Measurements from ENCODE around the gene LIPG.

- no peak for TF ChIP-seq CTCF (conservative IDR thresholded peaks at IDR 0.05; ENCODE audit: low read length)
- TF ChIP-seq EZH2phosphoT487 (IDR thresholded peaks at IDR 0.05; ENCODE audit: borderline replicate concordance) = no peak
These were observed 51.3 kb downstream of the LIPG start for GRCh38 chr18:49613141-49613640.
